ENCODE measurements around the gene SMG6.

Gene SMG6

DNA sequence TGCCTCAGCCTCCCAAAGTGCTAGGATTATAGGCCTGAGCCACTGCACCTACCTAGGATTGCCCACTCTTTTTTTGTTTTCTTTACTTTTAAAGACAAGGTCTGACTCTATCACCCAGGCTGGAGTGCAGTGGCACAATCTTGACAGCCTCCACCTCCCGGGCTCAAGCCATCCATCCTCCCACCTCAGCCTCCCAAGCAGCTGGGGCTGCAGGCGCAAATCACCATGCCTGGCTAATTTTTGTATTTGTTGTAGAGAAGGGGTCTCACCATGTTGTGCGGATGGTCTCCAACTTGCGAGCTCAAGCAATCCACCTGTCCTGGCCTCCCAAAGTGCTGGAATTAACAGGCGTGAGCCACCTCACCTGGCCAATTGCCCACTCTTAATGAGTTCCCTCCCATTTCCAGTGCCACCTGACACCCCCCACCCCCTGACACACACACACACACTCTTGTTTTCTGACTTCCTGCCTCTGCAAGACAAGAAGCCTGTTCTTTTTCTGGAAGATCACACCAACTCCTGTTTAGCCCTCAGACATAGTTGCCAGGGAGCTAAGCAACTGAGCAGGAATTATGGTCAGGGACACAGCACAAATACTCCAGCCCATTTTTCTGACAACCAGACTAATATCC lies 259.2 kb downstream of the SMG6 start (continued):
- TF ChIP-seq BACH2 (CRISPR knock-in tag; IDR thresholded peaks at IDR 0.05; ENCODE audit: borderline replicate concordance) (no peak), ZC3H10 (CRISPR knock-in tag; IDR thresholded peaks at IDR 0.05) (no peak), ZNF70 (CRISPR knock-in tag; IDR thresholded peaks at IDR 0.05) (no peak), ZFP3 (CRISPR knock-in tag; IDR thresholded peaks at IDR 0.05) (no peak), CSDC2 (CRISPR knock-in tag; IDR thresholded peaks at IDR 0.05) (no peak), ZNF8 (CRISPR knock-in tag; IDR thresholded peaks at IDR 0.05) (no peak), ZNF565 (CRISPR knock-in tag; conservative IDR thresholded peaks at IDR 0.05; ENCODE audit: low read depth) (no peak)
- TF ChIP-seq, protein P1, sequence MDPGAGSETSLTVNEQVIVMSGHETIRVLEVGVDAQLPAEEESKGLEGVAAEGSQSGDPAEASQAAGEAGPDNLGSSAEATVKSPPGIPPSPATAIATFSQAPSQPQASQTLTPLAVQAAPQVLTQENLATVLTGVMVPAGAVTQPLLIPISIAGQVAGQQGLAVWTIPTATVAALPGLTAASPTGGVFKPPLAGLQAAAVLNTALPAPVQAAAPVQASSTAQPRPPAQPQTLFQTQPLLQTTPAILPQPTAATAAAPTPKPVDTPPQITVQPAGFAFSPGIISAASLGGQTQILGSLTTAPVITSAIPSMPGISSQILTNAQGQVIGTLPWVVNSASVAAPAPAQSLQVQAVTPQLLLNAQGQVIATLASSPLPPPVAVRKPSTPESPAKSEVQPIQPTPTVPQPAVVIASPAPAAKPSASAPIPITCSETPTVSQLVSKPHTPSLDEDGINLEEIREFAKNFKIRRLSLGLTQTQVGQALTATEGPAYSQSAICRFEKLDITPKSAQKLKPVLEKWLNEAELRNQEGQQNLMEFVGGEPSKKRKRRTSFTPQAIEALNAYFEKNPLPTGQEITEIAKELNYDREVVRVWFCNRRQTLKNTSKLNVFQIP (CRISPR knock-in tag; IDR thresholded peaks at IDR 0.05; ENCODE audit: borderline replicate concordance, low read depth) = no peak

- TF ChIP-seq, protein P1 (CRISPR knock-in tag; IDR thresholded peaks at IDR 0.05; ENCODE audit: borderline replicate concordance, low read depth) = no peak
- TF ChIP-seq SNAI2 (CRISPR knock-in tag; IDR thresholded peaks at IDR 0.05) = no peak
- TF ChIP-seq, protein P2, sequence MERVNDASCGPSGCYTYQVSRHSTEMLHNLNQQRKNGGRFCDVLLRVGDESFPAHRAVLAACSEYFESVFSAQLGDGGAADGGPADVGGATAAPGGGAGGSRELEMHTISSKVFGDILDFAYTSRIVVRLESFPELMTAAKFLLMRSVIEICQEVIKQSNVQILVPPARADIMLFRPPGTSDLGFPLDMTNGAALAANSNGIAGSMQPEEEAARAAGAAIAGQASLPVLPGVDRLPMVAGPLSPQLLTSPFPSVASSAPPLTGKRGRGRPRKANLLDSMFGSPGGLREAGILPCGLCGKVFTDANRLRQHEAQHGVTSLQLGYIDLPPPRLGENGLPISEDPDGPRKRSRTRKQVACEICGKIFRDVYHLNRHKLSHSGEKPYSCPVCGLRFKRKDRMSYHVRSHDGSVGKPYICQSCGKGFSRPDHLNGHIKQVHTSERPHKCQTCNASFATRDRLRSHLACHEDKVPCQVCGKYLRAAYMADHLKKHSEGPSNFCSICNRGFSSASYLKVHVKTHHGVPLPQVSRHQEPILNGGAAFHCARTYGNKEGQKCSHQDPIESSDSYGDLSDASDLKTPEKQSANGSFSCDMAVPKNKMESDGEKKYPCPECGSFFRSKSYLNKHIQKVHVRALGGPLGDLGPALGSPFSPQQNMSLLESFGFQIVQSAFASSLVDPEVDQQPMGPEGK (CRISPR knock-in tag; IDR thresholded peaks at IDR 0.05; ENCODE audit: borderline replicate concordance) = no peak
- no peak for TF ChIP-seq ESRRG (CRISPR knock-in tag; IDR thresholded peaks at IDR 0.05)
- TF ChIP-seq, protein P3, sequence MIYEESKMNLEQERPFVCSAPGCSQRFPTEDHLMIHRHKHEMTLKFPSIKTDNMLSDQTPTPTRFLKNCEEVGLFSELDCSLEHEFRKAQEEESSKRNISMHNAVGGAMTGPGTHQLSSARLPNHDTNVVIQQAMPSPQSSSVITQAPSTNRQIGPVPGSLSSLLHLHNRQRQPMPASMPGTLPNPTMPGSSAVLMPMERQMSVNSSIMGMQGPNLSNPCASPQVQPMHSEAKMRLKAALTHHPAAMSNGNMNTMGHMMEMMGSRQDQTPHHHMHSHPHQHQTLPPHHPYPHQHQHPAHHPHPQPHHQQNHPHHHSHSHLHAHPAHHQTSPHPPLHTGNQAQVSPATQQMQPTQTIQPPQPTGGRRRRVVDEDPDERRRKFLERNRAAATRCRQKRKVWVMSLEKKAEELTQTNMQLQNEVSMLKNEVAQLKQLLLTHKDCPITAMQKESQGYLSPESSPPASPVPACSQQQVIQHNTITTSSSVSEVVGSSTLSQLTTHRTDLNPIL (CRISPR knock-in tag; IDR thresholded peaks at IDR 0.05; ENCODE audit: low read depth) = no peak
- TF ChIP-seq BACH2 (CRISPR knock-in tag; IDR thresholded peaks at IDR 0.05; ENCODE audit: borderline replicate concordance) = no peak
- no peak for ATAC-seq
Measured at GRCh38 chr17:2043785-2044184, 259.8 kb downstream of the SMG6 start.

GRCh38 chr17:2042933-2043332 lies 260.7 kb downstream of the SMG6 start:
- no peak for ATAC-seq
- no peak for TF ChIP-seq ZC3H10 (CRISPR knock-in tag; IDR thresholded peaks at IDR 0.05)
- no peak for TF ChIP-seq ZNF70 (CRISPR knock-in tag; IDR thresholded peaks at IDR 0.05)
- no peak for TF ChIP-seq GLIS3 (CRISPR knock-in tag; IDR thresholded peaks at IDR 0.05)
- no peak for TF ChIP-seq CSRNP3 (CRISPR knock-in tag; IDR thresholded peaks at IDR 0.05)
- TF ChIP-seq RARB (CRISPR knock-in tag; IDR thresholded peaks at IDR 0.05) = no peak
- TF ChIP-seq BACH2 (CRISPR knock-in tag; IDR thresholded peaks at IDR 0.05; ENCODE audit: borderline replicate concordance) = no peak
- TF ChIP-seq, protein P3 (CRISPR knock-in tag; IDR thresholded peaks at IDR 0.05; ENCODE audit: low read depth) = no peak
- TF ChIP-seq ESRRG (CRISPR knock-in tag; IDR thresholded peaks at IDR 0.05) = no peak

GRCh38 chr17:2042390-2042847 lies 261.2 kb downstream of the SMG6 start:
- peak; percentile 18 for ATAC-seq
- no peak for TF ChIP-seq CSDC2 (CRISPR knock-in tag; IDR thresholded peaks at IDR 0.05)
- no peak for TF ChIP-seq ZNF8 (CRISPR knock-in tag; IDR thresholded peaks at IDR 0.05)
- no peak for TF ChIP-seq ZC3H10 (CRISPR knock-in tag; IDR thresholded peaks at IDR 0.05)
- TF ChIP-seq PPARA (CRISPR knock-in tag; IDR thresholded peaks at IDR 0.05; ENCODE audit: borderline replicate concordance) = no peak
- TF ChIP-seq ZNF565 (CRISPR knock-in tag; conservative IDR thresholded peaks at IDR 0.05; ENCODE audit: low read depth) = no peak
- TF ChIP-seq OSR1 (CRISPR knock-in tag; IDR thresholded peaks at IDR 0.05) = no peak
- TF ChIP-seq SNAI2 (CRISPR knock-in tag; IDR thresholded peaks at IDR 0.05) = no peak
- TF ChIP-seq ZFP3 (CRISPR knock-in tag; IDR thresholded peaks at IDR 0.05) = no peak
- TF ChIP-seq ZFP30 (CRISPR knock-in tag; IDR thresholded peaks at IDR 0.05) = no peak
- TF ChIP-seq ESRRG (CRISPR knock-in tag; IDR thresholded peaks at IDR 0.05) = no peak
- no peak for TF ChIP-seq TOX (CRISPR knock-in tag; IDR thresholded peaks at IDR 0.05; ENCODE audit: borderline replicate concordance)
- TF ChIP-seq TSHZ2 (CRISPR knock-in tag; IDR thresholded peaks at IDR 0.05) = no peak
- TF ChIP-seq, protein P1 (CRISPR knock-in tag; IDR thresholded peaks at IDR 0.05; ENCODE audit: borderline replicate concordance, low read depth) = no peak
